HG03457 (cell line): ENCODE results near the gene SPOP.
"Not testable (repeated sequence)": the region's sequence is repeated elsewhere in the genome, so short reads cannot be mapped to it uniquely, and the experiment has no call there.

ENCODE experiments used
- ATAC-seq: cut with Tn5 transposase; IDR thresholded peaks from one replicate; pipeline ENCODE4 v1.9.1; 2021; ENCODE audit warnings: moderate number of reproducible peaks; ENCODE audit not compliant: unreplicated experiment

Gene SPOP

DNA sequence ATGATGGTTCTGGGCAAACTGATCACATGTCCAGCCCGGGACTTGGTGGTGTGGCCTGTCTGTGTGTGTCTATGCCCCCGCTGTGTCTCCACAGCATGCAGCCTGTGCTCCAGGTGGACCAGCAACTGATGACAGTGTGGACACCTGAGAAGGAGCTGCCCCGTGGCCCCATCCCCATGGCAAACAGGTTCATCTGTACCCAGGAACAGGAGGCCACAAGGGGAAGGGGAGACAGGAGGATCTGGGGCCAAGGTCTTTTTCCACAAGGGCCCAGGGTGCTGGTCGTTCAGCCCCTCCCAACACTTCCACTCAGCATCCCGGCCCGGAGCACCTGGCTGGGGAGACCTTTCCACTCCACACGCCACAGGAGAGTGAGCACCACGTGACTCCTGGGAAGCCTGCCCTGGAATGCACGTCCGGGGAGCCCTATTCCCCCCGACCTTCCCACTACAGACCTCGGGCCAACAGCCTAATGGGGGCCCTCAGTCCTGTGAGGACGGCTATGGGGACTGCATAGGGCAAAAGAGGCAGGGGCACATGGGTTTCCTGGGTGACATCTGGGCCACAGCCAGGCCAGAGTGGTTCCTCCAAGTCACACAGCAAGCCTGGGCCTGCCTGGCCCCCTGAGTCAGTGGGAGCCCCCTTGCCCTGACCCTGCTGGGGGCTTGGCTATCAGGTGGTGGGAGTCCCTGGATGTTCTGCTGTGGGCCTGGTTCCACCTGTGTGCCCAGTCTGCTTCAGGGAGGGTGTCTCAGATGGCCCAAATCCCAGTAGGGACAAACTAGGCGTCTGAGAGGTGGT, 123.0 kb downstream of the SPOP start:
- no peak for ATAC-seq

DNA sequence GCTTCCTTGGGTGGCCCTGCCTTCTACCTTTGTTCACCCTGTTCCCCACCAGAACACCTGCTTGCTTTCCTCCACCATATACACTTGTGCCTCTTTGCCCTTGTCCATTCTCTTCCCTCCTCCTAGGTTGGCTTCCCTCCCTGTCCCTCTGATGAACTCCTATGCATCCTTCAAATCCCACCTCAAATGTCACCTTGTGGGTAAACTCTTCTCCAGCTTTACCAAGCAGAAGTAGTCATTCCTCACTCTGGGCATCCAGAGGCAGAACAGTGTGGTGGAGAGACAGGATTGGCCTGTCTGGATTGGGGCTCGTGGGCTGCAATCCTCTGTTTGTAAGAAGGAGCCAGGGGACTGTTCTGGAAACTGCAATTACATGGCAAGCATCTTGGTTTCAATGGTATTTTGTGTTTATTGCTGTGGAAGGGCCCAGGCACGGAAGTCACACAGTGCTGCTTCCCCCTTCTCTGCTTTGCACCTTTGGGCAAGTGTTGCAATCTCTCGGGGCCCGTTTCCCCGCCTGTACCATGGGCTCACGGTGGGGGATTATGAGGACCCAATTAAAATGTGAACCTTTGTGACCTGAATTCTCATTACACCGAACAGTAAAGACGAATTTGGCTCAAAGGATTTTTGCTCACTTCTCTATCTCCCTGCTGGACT, 124.1 kb downstream of the SPOP start:
- ATAC-seq = no peak

DNA sequence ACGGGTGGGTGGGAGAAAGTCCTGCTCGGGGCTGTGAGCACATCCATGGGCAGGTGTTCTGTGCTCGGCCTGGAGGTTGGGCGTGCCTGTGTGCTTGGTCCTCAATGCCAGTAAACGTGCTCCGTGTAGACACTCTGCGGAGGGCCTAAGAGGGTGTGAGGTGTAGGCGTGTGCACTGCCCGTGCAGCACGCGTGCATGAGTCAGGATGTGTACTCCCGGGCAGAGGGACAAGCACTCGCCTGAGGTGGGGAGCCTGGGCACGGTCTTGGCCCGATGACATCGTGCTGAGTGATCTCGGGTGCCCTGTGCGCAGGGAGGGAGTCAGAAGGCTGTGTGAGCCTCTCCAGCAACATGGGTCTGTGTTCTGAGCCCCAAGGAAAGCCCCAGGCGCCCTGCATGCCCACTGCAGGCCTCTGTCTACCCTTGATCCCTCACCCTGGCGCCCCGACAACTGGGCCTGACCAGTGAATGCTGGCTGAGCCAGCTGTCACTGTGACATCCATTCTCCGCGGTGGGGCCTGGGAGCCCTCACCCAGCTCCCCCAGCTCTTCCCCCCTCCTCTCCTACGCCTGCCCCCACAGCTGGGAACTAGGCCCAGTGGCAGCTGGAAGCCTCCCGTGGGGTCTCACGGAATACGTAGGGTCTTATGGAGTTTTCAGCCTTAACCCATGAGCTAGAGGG, 125.7 kb downstream of the SPOP start:
- no peak for ATAC-seq

DNA sequence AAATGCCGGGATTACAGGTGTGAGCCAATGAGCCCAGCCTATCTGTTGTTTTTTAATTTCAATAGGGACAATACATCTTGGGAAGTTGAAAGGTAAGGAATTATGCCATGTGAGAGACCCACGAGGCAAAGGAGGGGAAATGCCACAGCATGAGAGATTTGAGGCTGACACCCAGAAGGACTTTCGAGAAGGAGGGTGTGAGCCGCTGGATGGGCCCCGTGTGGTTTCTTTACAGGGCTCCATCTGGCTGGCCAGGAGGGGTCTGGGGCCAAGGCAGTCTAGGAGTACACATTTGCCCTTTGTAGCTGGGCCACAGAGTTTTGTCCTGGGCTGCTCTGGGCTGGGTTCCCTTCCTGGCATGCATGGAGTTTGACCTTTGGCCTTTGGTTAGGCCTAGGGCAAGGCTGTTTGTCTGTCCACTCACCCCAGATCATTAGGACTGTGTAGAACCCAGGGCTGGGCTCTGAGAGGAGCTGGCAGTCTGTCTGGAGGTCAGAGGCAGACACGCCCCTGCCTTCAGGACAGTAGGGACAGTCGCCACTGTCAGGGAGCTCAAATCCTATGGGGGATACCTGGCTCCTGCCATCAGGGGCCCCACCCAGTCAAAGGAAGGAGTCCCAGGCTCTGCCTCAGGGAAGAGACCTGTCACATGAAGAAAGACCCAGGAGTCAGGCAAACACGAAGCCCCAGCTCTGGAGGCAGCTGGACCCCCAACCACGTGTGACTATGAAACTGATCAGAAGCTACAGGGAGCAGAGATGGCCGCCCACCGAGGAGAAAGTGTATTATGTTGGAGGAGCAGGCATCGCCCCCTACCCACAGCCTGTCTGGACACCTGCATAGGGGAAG, 126.5 kb downstream of the SPOP start:
- ATAC-seq = no peak

DNA sequence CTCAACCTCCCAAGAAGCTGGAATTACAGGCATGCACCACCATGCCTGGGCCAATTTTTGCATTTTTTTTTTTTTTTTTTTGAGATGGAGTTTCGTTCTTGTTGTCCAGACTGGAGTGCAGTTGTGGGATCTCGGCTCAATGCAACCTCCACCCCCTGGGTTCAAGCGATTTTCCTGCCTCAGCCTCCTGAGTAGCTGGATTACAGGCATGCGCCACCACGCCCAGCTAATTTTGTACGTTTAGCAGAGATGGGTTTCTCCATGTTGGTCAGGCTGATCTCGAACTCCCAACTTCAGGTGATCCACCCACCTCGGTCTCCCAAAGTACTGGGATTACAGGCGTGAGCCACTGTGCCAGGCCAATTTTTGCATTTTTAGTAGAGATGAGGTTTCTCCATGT, 127.1 kb downstream of the SPOP start:
- ATAC-seq = not testable (repeated sequence)

DNA sequence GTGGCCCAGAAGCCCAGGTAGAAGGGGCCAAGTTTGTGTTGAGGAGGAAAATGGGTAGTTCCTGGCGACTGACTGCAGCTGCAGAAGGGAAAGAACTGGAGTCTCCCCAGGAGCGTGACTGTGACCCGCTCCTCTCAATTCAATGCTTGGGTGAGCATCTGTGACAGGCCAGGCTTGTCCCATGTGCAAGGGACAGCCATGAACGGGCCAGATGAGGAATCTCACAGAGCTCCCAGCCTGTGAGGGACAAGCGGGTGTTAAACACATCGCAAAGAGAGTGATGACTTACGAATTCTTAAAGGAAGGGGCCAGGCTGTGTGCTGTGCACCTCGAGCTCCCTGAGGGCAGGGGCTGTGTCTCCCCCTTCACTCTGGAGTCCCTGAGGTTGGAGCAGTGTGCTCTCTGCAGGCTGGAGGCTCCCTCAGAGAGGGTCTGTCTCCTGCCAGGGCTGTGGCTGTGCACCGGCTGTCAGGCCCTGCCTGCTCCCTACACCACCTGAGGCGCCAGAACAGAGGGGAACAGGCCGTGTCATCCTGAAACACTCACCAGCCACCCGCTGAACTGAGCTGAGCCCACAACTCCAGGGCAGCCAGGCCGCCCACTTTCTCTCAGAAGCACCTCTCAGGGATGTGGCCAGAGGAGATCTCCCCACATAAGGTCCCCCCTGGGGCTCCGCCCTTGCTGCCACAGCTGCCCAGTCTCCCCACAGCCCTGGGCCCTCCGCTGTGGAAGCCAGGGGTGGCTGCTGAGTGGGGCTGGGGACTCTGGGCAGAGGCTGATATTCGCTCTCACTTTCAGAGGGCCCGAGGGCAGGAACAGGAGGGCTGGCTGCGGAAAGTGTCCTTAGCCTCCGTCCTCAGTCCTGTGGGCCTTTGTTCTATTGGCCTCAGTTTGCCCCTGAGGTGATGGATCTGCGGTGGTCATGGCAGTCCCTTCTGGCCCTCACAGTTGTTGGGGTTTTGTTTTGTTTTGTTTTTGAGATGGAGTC, 127.9 kb downstream of the SPOP start:
- no peak for ATAC-seq

DNA sequence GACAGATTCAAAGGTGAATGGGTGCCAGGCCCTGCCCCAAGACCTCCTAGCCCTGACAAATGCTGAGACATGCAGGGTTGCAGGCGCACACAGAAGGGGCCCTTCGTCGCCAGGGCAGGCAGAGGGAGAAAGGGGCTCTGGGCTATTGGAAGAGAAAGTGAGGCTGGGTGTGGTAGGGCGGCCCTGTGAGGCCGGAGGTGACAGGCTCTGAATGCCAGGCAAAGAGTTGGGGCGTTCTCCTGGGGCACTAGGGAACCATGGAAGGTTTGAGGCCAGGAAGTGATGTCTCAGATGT, 128.6 kb downstream of the SPOP start:
- ATAC-seq = no peak
